GM08714 (cell line): ENCODE results near the gene C5AR2.
"Not testable (repeated sequence)": the region's sequence is repeated elsewhere in the genome, so short reads cannot be mapped to it uniquely, and the experiment has no call there.

Experiments used
- H3K4me3 ChIP-seq: fragments of 200-500 bp; sonication (Bioruptor generic); 2 replicates; pipeline ENCODE4 v1.5.1; 2014; ENCODE audit warnings: mild to moderate bottlenecking, low read length, inconsistent platforms
- ZNF274 ChIP-seq: IDR thresholded peaks from 2 replicates; pipeline ENCODE4 v1.6.1; 2012; ENCODE audit warnings: mild to moderate bottlenecking, low read depth, low read length

C5AR2 gene

DNA sequence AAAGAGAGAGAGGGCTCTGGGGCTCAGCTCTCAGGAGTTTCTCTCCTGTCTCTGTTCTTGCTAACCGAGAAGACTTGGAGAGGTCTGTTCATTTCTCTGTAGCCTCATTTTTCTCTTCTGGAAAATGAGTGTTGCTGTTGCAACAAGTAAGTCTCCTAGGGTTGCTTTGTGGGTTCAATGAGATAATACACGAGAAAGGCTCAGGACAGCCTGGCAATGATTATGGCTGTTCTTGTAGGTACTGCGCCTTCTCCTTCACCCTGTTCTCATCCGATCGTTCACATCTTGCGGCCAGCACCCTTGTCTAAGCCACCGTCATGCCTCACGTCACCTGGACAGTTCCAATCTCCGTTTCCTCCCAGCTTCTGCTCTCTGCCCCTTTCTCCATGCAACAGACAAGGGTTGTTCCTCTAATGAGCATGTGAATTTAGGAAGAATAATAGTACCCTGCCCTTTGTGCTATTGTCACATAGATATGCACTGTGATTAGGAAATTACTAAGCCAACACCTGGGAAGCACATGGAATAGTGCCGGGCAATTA, 18.1 kb upstream of the C5AR2 start:
- TF ChIP-seq ZNF274, result no peak
- no peak overlapping the region for H3K4me3 ChIP-seq

DNA sequence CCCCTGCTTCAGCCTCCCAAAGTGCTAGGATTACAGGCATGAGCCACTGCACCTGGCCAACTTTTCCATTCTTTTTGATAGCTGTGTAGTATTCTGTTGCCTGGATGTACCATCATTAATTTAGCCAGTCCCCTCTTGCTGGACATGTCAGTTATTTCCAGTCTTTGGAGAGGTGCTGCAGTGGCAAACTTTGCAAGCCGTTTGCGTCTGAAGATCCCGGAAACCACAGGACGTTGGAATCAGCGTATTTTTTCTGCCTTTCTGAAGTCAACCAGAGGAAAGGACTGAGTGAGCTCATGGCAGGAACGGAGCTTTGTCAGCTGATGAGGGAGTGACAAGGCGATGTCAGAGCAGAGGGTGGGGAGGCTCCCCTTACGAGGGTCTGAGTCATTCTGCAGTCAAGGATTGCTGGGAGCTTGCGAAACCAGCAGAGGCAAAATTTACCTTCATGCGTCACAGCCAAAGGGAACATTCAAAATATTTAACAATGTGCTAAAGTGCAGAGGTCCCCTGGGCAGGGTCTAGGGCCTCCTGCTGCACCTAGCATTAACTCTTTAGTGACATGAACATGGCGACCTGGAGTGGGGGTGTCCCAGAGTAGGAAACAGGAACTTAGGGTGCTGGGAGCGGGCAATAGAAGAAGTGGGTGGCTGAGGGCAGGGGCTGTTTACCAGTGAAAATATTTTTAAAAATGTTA, 16.7 kb upstream of the C5AR2 start:
- TF ChIP-seq ZNF274, result no peak
- no peak overlapping the region for H3K4me3 ChIP-seq

DNA sequence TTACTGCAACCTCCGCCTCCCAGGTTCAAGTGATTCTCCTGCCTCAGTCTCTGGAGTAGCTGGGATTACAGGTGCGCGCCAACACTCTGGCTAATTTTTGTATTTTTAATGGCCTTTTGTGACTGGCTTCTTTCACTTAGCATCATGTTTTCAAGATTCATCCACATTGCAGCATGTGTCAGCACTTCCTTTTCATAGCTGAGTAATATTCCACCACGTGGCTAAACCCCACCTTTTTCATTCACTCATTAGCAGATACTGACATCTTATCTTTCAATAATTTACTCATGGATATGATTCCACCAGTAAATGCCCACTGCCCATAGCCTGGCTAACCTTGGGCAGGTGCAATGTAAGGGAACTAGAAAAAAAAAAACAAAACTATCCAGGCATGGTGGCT, 15.5 kb upstream of the C5AR2 start:
- no peak for TF ChIP-seq ZNF274
- H3K4me3 ChIP-seq, result no peak overlapping the region

DNA sequence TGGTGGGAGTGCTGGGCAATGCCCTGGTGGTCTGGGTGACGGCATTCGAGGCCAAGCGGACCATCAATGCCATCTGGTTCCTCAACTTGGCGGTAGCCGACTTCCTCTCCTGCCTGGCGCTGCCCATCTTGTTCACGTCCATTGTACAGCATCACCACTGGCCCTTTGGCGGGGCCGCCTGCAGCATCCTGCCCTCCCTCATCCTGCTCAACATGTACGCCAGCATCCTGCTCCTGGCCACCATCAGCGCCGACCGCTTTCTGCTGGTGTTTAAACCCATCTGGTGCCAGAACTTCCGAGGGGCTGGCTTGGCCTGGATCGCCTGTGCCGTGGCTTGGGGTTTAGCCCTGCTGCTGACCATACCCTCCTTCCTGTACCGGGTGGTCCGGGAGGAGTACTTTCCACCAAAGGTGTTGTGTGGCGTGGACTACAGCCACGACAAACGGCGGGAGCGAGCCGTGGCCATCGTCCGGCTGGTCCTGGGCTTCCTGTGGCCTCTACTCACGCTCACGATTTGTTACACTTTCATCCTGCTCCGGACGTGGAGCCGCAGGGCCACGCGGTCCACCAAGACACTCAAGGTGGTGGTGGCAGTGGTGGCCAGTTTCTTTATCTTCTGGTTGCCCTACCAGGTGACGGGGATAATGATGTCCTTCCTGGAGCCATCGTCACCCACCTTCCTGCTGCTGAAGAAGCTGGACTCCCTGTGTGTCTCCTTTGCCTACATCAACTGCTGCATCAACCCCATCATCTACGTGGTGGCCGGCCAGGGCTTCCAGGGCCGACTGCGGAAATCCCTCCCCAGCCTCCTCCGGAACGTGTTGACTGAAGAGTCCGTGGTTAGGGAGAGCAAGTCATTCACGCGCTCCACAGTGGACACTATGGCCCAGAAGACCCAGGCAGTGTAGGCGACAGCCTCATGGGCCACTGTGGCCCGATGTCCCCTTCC, 11.8 kb upstream of the C5AR2 start:
- TF ChIP-seq ZNF274, result no peak
- no peak overlapping the region for H3K4me3 ChIP-seq

DNA sequence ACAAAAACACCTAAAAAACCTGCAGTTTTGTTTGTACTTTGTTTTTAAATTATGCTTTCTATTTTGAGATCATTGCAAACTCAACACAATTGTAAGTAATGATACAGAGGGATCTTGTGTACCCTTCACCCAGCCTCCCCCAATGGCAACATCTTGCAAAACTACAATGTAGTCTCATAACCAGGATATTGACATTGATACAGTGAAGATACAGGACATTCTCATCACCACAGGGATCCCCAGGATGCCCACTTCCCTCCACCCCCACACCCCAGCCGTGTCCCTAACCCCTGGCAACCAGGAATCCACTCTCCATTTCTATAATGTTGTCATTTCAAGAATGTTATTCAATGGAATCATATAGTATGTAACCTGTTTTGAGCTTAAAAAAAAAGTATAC, 10.3 kb upstream of the C5AR2 start:
- no peak for TF ChIP-seq ZNF274

DNA sequence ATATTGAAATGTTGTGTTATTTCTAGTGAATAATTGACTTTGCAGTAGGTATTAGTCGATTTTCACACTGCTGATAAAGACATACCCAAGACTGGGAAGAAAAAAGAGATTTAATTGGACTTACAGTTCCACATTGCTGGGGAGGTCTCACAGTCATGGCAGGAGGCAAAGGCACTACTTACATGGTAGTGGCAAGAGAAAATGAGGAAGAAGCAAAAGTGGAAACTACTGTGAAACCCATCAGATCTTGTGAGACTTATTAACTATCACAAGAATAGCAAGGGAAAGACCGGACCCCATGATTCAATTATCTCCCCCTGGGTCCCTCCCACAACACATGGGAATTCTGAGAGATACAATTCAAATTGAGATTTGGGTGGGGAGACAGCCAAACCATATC, 9.9 kb upstream of the C5AR2 start:
- no peak overlapping the region for H3K4me3 ChIP-seq
- TF ChIP-seq ZNF274, result no peak

More for the DNA sequence above, 10.3 kb upstream of the C5AR2 start:
- H3K4me3 ChIP-seq, result no peak overlapping the region

DNA sequence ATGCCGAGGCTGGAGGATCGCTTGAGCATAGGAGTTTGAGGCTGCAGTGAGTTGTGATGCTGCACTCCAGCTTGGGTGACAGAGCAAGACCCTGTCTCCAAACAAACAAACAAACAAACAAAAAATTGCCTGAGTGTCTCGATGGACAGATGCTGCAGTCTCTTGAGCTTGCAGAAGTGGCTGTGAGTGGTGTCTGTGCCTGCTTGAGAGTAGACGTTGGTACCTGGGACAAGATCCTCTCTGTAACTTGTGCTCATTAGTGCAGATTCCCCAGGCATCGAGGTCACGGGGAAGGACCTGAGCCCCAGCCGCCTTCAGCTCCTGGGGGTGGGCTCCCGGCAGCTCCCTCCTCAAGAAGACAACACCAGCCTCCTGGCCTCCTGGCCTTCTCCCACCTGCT, 8.6 kb upstream of the C5AR2 start:
- TF ChIP-seq ZNF274, result no peak
- no peak overlapping the region for H3K4me3 ChIP-seq

DNA sequence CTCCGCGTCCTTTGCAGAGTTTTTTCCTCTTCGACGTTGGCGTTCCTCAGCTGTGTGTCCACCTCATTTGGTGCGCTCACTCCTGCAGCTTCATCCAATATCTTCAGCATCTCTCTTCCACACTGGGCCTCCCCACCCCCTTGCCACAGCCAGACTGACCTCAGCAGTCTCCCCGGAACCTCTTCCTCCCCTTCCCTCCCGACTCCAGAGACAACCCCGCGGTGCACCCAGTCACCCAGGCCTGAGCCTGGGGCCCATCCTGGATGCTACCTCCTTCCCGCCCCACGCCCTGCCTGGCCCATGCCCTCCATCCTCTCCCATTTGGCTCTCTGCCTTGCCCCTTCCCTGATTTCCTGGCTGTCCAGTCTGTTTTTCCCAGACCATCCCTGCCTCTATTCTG, 8.1 kb upstream of the C5AR2 start:
- no peak for TF ChIP-seq ZNF274

DNA sequence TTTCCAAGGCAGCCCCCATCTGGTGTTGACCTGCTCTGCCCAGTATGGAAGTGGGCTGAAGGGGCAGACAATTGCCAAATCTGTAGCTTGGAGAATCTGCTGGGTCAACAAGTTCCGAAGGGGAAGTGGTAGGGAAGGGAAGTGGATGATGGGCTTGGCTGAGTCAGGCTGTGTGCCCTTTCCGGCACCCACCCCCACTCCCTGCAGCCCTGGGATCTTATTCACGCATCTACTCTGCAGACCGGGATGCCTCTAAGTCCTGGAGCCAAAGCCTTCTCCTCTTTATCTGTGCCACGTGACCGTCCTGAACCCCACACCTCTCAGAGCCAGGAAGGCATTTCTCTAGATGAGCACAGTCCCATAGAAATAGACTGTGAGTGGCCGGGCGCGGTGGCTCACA, 7.5 kb upstream of the C5AR2 start:
- no peak overlapping the region for H3K4me3 ChIP-seq
- TF ChIP-seq ZNF274, result no peak

More for the DNA sequence above, 8.1 kb upstream of the C5AR2 start:
- H3K4me3 ChIP-seq, result no peak overlapping the region

DNA sequence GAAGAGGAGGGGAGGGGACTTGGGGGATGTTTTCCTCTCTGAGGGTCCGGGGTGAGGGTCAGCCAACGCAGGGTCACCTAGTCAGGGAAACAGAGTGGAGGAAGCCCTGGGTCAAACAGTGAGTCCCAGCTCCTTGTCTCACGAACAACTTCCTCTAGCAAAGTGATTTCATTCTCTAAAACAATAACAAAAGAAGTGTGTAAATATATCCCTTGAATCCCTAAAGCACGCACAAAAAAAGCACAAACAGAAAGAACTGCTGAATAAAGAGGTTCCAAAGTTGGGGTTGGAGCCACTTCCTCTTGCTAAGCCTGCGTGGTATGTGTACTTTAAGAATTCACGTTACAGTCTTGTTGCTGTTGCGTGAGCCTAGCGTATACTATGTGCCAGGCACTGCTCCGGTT, 1.5 kb upstream of the C5AR2 start:
- no peak overlapping the region for H3K4me3 ChIP-seq
- TF ChIP-seq ZNF274, result no peak

DNA sequence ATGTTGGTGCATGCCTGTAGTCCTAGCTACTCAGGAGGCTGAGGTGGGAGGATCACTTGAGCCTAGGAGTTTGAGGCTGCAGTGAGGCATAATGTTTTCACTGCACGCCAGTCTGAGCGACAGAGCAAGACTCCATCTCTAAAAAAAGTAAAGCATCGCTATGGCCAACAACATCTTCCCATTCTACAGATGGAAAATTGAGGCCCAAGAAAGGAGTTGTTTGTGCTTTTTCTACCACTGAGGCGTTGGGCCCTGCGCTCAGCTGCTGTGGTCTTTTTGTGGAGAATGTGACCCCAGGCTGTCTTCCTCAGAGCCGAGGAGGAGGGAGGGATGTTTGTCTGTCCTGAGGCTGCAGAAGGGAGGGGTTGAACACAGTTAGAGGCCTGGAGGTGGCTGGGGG, 485 bp upstream of the C5AR2 start:
- no peak overlapping the region for H3K4me3 ChIP-seq
- TF ChIP-seq ZNF274, result no peak

DNA sequence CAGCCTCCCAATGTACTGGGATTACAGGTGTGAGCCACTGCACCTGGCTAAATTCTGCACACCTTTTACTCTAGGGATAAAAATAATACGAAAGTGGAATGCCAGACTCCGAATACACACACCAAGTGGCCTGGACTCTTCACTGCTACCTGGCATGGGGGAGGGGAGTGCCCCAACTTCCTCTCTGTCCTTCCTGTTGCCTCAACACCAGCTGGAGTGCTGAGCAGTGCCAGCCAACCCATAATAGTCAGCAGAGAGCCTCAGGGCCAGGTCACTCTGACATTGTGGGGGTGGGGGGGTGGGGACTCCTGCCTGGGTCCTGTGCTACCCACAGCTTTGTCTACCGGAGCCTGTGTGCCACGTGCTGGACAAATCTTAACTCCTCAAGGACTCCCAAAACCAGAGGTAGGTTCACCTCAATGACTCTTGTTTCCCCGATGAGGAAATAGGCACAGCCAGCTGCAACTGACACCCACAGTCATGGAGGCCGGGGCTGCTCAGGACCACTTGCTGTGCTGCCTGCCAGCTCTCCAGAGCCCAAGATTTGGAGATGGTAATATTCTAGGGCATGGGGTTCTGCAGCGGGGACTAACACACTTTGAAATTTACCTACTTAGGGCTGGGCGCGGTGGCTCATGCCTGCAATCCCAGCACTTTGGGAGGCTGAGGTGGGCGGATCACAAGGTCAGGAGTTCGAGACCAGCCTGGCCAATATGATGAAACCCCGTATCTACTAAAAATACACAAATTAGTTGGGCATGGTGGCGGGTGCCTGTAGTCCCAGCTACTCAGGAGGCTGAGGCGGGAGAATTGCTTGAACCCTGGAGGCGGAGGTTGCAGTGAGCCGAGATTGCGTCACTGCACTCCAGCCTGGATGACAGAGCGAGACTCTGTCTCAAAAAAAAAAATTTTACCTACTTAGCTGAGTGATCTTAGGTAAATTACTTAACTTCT, 5.1 kb downstream of the C5AR2 start:
- H3K4me3 ChIP-seq, result not testable (repeated sequence)

DNA sequence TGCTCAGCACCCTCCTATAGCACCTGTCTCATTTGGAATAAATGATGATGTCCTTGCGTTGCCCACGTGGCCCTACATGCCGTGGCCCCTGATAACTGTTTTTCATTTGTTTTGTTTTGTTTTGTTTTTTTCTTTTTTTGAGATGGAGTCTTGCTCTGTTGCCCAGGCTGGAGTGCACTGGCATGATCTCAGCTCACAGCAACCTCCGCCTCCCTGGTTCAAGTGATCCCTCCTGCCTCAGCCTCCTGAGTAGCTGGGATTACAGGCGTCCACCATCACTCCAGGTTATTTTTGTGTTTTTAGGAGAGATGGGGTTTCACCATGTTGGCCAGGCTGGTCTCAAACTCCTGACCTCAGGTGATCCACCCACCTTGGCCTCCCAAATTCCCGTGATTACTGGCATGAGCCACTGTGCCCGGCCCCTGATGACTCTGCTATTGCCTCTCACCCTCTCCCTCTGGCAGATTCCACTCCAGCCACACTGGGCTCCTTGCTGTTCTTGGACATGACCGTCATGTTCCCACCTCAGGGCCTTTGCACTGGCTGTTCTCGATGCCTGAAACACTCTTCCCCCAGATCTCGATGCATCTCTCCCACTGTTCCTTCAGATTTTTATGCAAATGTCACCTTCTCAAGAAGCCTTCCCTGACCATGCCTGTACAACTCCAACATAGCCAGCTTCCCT, 7.4 kb downstream of the C5AR2 start:
- H3K4me3 ChIP-seq, result no peak overlapping the region
- TF ChIP-seq ZNF274, result no peak
